ENCODE measurements around the gene FOXL1. TPM values are rescaled to one million over a fixed set of nuclear protein-coding genes. Genes with fewer than 3 reads are reported as not detected.

FOXL1 gene
- total RNA-seq, 4 donors from 2014 or later, result under 0.01 to 3.2 (median 0.76) TPM; not detected in 1

- no peak for DNase-seq
- TF ChIP-seq CTCF (IDR thresholded peaks at IDR 0.05) (no peak), POLR2A (IDR thresholded peaks at IDR 0.05) (no peak)
- no peaks in the 10 kb centered on the region for H3K27me3 ChIP-seq
- intact Hi-C loops (cut with DNase I; ENCODE audit: low total_unique reads), result no loop called here
- peak overlapping the region; percentile 92 to 93 for H3K4me3 ChIP-seq
- H3K27ac ChIP-seq, result peak overlapping the region; percentile 83 to 91
- no peaks in the 10 kb centered on the region for H3K36me3 ChIP-seq
- H3K9me3 ChIP-seq, result no peaks in the 10 kb centered on the region
- no peaks in the 10 kb centered on the region for H3K4me1 ChIP-seq
Observed at GRCh38 chr16:86554599-86554916, 23.8 kb upstream of the FOXL1 start.

DNA sequence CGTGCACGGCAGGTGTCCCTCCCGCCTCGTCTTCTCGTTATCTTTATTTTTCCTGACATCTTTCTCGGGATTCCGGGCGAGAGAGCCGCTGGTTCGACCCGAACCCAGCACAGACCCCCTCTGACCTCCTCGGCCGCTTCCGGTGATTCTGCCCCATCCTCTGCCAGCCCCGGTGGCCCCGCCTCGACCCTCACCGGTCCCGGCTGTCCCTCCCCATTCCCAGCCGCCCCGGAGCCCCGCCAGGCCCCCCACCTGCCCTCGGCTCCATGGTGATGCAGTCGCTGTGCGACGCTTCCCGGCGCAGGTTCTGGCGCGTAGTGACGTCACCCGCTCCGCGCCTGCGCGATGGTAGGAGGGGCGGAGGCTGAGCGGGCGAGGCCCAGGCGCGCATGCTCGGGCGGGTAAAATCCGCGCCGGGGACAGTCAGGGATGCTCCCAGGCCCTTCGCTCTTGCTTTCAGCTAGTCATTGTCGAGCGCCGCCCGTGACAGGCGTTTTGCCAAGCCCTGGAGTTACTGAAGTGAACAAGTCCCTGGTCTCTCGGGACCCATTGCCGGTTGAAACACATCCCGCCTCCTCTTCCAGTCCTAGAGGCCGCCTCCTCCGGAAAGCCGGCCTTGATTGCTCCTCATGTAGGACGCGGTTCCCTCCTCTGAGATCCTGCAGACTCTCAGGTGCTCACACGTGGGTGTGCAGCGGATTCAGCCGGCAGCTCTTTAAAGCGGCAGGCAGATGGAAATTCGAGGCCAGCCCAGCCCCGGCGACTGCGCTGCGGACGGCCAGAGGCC, 23.2 kb upstream of the FOXL1 start, which contains the start of gene MTHFSD:
Gene MTHFSD, minus strand, starts transcription at position 319 of the 787 bp plus-strand sequence. Its CDS starts 51 bp downstream, at position 268.
- intact Hi-C loops (cut with DNase I; ENCODE audit: low total_unique reads), result no loop called here
- no peaks in the 10 kb centered on the region for H3K27me3 ChIP-seq
- peak within 1 kb of the TSS; percentile 83 to 91 for H3K27ac ChIP-seq
- peak; percentile 90 to 96 for DNase-seq
- TF ChIP-seq CTCF (IDR thresholded peaks at IDR 0.05), result peak in 1 of 4 experiments; percentile 42
- TF ChIP-seq POLR2A (IDR thresholded peaks at IDR 0.05), result peak; percentile 63 to 76
- H3K36me3 ChIP-seq, result no peaks in the 10 kb centered on the region
- peak within 1 kb of the TSS; percentile 92 to 93 for H3K4me3 ChIP-seq
- H3K9me3 ChIP-seq, result no peaks in the 10 kb centered on the region
- no peaks in the 10 kb centered on the region for H3K4me1 ChIP-seq

- H3K36me3 ChIP-seq, result no peaks in the 10 kb centered on the region
- no peaks in the 10 kb centered on the region for H3K4me1 ChIP-seq
- no peak for TF ChIP-seq POLR2A (IDR thresholded peaks at IDR 0.05)
- TF ChIP-seq CTCF (IDR thresholded peaks at IDR 0.05), result no peak
- DNase-seq, result no peak
- intact Hi-C loops (cut with DNase I; ENCODE audit: low total_unique reads), result no loop called here
- no peaks in the 10 kb centered on the region for H3K27me3 ChIP-seq
- peak overlapping the region; percentile 92 to 93 for H3K4me3 ChIP-seq
- H3K9me3 ChIP-seq, result no peaks in the 10 kb centered on the region
- peak overlapping the region; percentile 83 to 91 for H3K27ac ChIP-seq
Observed at GRCh38 chr16:86555704-86556075, 22.7 kb upstream of the FOXL1 start.

- Histone ChIP-seq H3K9me3 (no peaks in the 10 kb centered on the region), H3K36me3 (no peaks in the 10 kb centered on the region), H3K27ac (no peak overlapping the region), H3K4me1 (no peaks in the 10 kb centered on the region), H3K4me3 (no peak overlapping the region), H3K27me3 (no peaks in the 10 kb centered on the region)
- intact Hi-C loops (cut with DNase I; ENCODE audit: low total_unique reads), result no loop called here
- no peak for DNase-seq
- TF ChIP-seq POLR2A (IDR thresholded peaks at IDR 0.05), result no peak
- TF ChIP-seq CTCF (IDR thresholded peaks at IDR 0.05), result no peak
Observed at GRCh38 chr16:86556576-86556975, 21.8 kb upstream of the FOXL1 start.

DNA sequence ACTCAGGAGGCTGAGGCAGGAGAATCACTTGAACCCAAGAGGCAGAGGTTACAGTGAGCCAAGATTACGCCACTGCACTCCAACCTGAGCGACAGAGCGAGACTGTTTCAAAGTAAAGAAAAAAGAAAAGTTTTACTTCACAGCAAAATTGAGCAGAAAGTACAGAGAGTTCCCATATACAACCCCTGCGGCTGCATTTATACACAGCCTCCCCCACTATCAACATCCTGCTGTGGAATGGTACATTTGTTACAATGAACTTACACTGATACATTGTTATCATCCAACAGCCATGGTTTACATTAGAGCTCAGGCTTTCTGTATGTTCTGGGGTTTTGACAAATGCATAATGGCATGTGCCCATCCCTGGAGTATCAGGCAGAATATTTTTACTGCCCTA, 20.8 kb upstream of the FOXL1 start:
- Histone ChIP-seq H3K4me1 (no peaks in the 10 kb centered on the region), H3K27ac (no peak overlapping the region), H3K9me3 (no peaks in the 10 kb centered on the region), H3K27me3 (no peaks in the 10 kb centered on the region), H3K4me3 (no peak overlapping the region), H3K36me3 (no peaks in the 10 kb centered on the region)
- intact Hi-C loops (cut with DNase I; ENCODE audit: low total_unique reads), result no loop called here
- TF ChIP-seq POLR2A (IDR thresholded peaks at IDR 0.05), result no peak
- TF ChIP-seq CTCF (IDR thresholded peaks at IDR 0.05), result no peak
- no peak for DNase-seq

All from uterus (tissue), 4 donors.